Neural progenitor cell (in vitro differentiated cells): ENCODE results near the gene ARMH1.

Experiments
- CTCF ChIP-seq: fragments of 200-600 bp; sonication (generic); IDR thresholded peaks from 2 replicates; pipeline ENCODE4 v1.5.1; 2017; ENCODE audit warnings: antibody characterized with exemption, mild to moderate bottlenecking
- EZH2phosphoT487 ChIP-seq: fragments of 200-600 bp; sonication (generic); IDR thresholded peaks from 2 replicates; pipeline ENCODE4 v1.6.1; 2017; ENCODE audit warnings: antibody characterized with exemption

GRCh38 chr1:44660176-44660575 is 14.3 kb upstream of the ARMH1 start:
- TF ChIP-seq EZH2phosphoT487: no peak
- TF ChIP-seq CTCF: no peak
